ENCODE measurements around the gene VAV2. TPM values are rescaled to one million over a fixed set of nuclear protein-coding genes. Genes with fewer than 3 reads are reported as not detected.
A peak's percentile ranks its signal among the peaks of the same experiment; 100 is the strongest.

Gene VAV2
- total RNA-seq, 4 donors from 2014 or later: 4.7 to 42.2 (median 15.8) TPM

DNA sequence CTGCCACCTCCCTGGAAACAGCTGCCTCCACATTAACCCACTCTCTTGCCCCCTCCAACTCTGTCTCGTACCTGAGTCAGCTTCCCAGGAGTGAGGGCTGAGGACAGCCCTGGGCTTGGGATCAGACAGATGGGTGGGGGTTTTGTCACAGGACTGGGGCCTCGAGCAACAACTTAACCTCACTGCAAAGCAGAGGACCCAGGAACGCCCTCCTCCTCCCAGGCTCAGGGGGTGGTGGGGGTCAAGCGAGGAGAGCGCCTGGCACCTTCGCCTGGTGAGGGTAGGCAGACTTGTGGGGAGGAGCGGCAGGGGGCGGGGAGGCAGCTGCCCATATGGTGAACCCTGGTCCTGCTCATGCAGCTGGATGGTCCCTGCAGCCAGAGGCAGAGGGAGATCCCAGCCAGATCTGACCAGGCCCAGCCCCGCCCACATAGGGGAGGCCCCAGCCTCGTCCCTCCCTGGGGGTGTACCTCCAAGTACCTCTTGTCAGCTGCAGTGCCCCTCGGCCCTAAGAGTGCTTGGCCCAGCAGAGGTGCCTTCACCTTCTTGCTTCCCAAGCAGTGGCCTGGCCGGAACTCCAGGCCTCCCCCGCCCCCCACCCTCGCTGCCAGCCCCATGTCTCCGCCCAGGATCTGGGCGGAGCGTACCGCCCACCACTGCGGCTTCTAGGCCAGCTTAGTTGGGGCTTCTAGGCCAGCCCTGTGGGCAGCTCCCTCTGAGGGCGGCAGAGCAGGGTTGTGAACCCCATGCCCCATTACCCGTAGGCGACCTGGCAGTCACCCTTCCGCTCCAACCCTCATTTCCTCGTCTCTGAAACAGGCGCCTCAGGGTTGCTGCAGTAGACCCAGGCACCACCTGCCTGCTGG lies 254.1 kb downstream of the VAV2 start, which contains the start of gene SARDH:
SARDH (minus strand) TSS at position 579 of the 866 bp plus-strand sequence. CDS start 4,179 bp downstream, outside the sequence.
- peak; percentile 29 to 67 for DNase-seq
- Histone ChIP-seq H3K36me3 (no peaks in the 10 kb centered on the region), H3K27ac (no peak within 1 kb of the TSS), H3K4me3 (peak within 1 kb of the TSS; percentile 9 to 34), H3K4me1 (no peaks in the 10 kb centered on the region), H3K27me3 (no peaks in the 10 kb centered on the region), H3K9me3 (no peaks in the 10 kb centered on the region)
- TF ChIP-seq POLR2A (IDR thresholded peaks at IDR 0.05): no peak
- TF ChIP-seq, protein P1, sequence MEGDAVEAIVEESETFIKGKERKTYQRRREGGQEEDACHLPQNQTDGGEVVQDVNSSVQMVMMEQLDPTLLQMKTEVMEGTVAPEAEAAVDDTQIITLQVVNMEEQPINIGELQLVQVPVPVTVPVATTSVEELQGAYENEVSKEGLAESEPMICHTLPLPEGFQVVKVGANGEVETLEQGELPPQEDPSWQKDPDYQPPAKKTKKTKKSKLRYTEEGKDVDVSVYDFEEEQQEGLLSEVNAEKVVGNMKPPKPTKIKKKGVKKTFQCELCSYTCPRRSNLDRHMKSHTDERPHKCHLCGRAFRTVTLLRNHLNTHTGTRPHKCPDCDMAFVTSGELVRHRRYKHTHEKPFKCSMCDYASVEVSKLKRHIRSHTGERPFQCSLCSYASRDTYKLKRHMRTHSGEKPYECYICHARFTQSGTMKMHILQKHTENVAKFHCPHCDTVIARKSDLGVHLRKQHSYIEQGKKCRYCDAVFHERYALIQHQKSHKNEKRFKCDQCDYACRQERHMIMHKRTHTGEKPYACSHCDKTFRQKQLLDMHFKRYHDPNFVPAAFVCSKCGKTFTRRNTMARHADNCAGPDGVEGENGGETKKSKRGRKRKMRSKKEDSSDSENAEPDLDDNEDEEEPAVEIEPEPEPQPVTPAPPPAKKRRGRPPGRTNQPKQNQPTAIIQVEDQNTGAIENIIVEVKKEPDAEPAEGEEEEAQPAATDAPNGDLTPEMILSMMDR (IDR thresholded peaks at IDR 0.05): no peak
- intact Hi-C loops (cut with DNase I; ENCODE audit: low total_unique reads): no loop called here

DNA sequence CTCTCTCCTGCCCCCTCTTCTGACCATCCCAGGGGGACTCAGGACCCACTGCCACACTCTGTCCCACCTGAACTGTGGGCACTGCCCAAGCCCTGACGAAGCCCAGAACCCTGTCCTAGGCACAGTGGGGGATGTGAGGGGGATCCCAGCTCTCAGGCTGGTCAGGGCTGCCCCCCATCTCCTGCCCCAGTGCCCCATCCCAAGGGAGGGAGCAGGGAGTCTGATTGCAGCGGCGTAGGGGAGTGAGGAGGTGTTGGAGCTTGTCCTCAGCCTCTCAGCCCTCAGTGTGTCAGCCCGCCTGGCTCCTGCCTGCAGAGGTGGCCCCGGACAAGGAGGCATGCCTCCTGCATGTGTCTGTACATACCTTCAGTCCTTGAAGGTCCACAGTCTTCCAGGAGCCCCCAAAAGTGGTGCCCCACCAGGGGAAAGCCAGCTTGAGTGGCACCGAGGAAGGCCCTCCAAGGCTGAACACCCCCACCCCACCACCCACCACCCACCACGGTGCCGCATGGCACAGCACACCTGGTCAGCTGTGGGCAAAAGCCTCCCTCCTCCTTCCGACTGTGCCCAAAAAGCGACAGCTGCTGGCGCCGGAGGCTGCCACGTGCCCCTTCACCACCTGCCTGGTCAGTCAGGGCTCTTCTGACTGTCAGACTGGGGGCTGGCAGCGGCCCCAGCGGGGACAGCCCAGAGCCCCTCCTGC lies 254.9 kb downstream of the VAV2 start:
- no peak for DNase-seq
- Histone ChIP-seq H3K4me3 (no peak overlapping the region), H3K9me3 (no peaks in the 10 kb centered on the region), H3K27me3 (no peaks in the 10 kb centered on the region), H3K4me1 (no peaks in the 10 kb centered on the region), H3K36me3 (no peaks in the 10 kb centered on the region), H3K27ac (no peak overlapping the region)
- TF ChIP-seq, protein P1 (IDR thresholded peaks at IDR 0.05): no peak
- no peak for TF ChIP-seq POLR2A (IDR thresholded peaks at IDR 0.05)
- intact Hi-C loops (cut with DNase I; ENCODE audit: low total_unique reads): no loop called here

DNA sequence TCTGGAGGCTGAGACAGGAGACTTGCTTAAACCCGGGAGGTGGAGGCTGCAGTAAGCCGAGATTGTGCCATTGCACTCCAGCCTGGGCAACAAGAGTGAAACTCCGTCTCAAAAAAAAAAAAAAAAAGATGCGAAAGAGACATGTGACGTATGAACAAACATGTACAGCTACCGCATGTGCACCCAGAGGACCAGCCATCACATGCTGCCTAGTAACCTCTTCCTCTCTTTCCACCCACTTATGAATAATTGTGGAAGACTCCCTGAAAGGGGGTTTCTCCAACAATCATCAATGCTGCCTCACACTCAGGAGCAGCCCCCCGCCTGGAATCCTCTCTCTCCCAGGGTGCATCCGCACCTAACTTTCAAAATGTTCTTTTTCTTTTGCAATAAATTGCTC lies 256.2 kb downstream of the VAV2 start:
- TF ChIP-seq POLR2A (IDR thresholded peaks at IDR 0.05): no peak
- TF ChIP-seq, protein P1 (IDR thresholded peaks at IDR 0.05): no peak
- no peak for DNase-seq
- no peaks in the 10 kb centered on the region for H3K4me1 ChIP-seq
- intact Hi-C loops (cut with DNase I; ENCODE audit: low total_unique reads): no loop called here
- H3K4me3 ChIP-seq: no peak overlapping the region
- no peak overlapping the region for H3K27ac ChIP-seq
- H3K36me3 ChIP-seq: no peaks in the 10 kb centered on the region
- no peaks in the 10 kb centered on the region for H3K9me3 ChIP-seq
- H3K27me3 ChIP-seq: no peaks in the 10 kb centered on the region

DNA sequence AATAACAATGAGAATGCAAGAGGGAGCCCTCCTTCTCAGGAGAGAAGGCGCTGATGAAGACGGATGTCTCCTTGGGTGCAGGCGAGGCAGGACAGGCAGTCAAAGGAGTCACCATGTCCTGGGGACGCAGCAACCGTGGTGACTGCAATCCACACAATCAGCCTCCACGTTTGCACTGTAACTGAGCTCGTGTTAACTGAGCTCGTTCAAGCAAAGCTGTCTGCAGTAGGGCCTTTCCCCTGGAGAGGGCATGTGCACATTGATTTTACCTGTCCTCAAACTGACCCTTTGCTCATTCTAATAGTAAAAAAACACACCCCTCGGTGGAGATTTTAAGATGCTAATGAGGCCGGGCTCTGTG lies 256.7 kb downstream of the VAV2 start:
- no peaks in the 10 kb centered on the region for H3K4me1 ChIP-seq
- no peak overlapping the region for H3K27ac ChIP-seq
- H3K4me3 ChIP-seq: no peak overlapping the region
- H3K9me3 ChIP-seq: no peaks in the 10 kb centered on the region
- H3K27me3 ChIP-seq: no peaks in the 10 kb centered on the region
- no peaks in the 10 kb centered on the region for H3K36me3 ChIP-seq
- intact Hi-C loops (cut with DNase I; ENCODE audit: low total_unique reads): no loop called here
- TF ChIP-seq, protein P1 (IDR thresholded peaks at IDR 0.05): no peak
- DNase-seq: no peak

Data from uterus (tissue), 4 donors.